AG08395 (cell line): Measurements from ENCODE around the gene C18orf63.
A peak's percentile ranks its signal among the peaks of the same experiment; 100 is the strongest.
"Not testable (repeated sequence)": the region's sequence is repeated elsewhere in the genome, so short reads cannot be mapped to it uniquely, and the experiment has no call there.

ENCODE experiments used
- DNase-seq: peaks from one replicate; pipeline ENCODE4 v3.0.0; 2012; ENCODE audit warnings: mixed read lengths, low spot score

The C18orf63 gene

GRCh38 chr18:74326791-74327190, 11.2 kb downstream of the C18orf63 start:
- DNase-seq, result not testable (repeated sequence)

- no peak for DNase-seq
These were observed 12.6 kb downstream of the C18orf63 start for GRCh38 chr18:74328206-74328605.

GRCh38 chr18:74329688-74330205, 14.1 kb downstream of the C18orf63 start:
- no peak for DNase-seq

GRCh38 chr18:74331404-74331803, 15.8 kb downstream of the C18orf63 start:
- peak; percentile 52 for DNase-seq

- DNase-seq, result no peak
These were observed 17.5 kb downstream of the C18orf63 start for GRCh38 chr18:74333091-74333490.

- no peak for DNase-seq
These were observed 18.7 kb downstream of the C18orf63 start for GRCh38 chr18:74334242-74334893.

- no peak for DNase-seq
These were observed 21.0 kb downstream of the C18orf63 start for GRCh38 chr18:74336656-74337055.

- DNase-seq, result no peak
These were observed 21.7 kb downstream of the C18orf63 start for GRCh38 chr18:74337155-74337911.

- DNase-seq, result no peak
These were observed 22.3 kb downstream of the C18orf63 start for GRCh38 chr18:74337912-74338309.

GRCh38 chr18:74342416-74343043, 26.9 kb downstream of the C18orf63 start:
- DNase-seq, result peak; percentile 30

GRCh38 chr18:74346206-74346605, 30.6 kb downstream of the C18orf63 start:
- no peak for DNase-seq

- no peak for DNase-seq
These were observed 32.9 kb downstream of the C18orf63 start for GRCh38 chr18:74348581-74348980.

GRCh38 chr18:74351354-74351753, 35.7 kb downstream of the C18orf63 start:
- peak; percentile 79 for DNase-seq

- DNase-seq, result peak; percentile 72
These were observed 37.6 kb downstream of the C18orf63 start for GRCh38 chr18:74353169-74353775.

- no peak for DNase-seq
These were observed 41.3 kb downstream of the C18orf63 start for GRCh38 chr18:74356959-74357358.

GRCh38 chr18:74360852-74361655, 45.4 kb downstream of the C18orf63 start:
- no peak for DNase-seq

GRCh38 chr18:74367905-74368304, 52.3 kb downstream of the C18orf63 start:
- no peak for DNase-seq

- DNase-seq, result no peak
These were observed 53.5 kb downstream of the C18orf63 start for GRCh38 chr18:74368901-74369705.

- DNase-seq, result peak; percentile 66
These were observed 54.5 kb downstream of the C18orf63 start for GRCh38 chr18:74370115-74370514.

- no peak for DNase-seq
These were observed 57.8 kb downstream of the C18orf63 start for GRCh38 chr18:74373428-74373827.

- peak; percentile 61 for DNase-seq
These were observed 60.4 kb downstream of the C18orf63 start for GRCh38 chr18:74375999-74376398.
